NCI-H524 (cell line): ENCODE results near the gene N4BP2L1.
"Not testable (repeated sequence)": the region's sequence is repeated elsewhere in the genome, so short reads cannot be mapped to it uniquely, and the experiment has no call there.

ENCODE experiments used
- DNase-seq, 2 experiments: peaks; one replicate each; lab custom pipeline; 2025; lab: John Stamatoyannopoulos, UW

N4BP2L1 gene

GRCh38 chr13:32390048-32390447, 37.9 kb downstream of the N4BP2L1 start:
- DNase-seq: no peak

GRCh38 chr13:32385410-32385809, 42.5 kb downstream of the N4BP2L1 start:
- no peak for DNase-seq

- no peak for DNase-seq
Measured at GRCh38 chr13:32384702-32385101, 43.2 kb downstream of the N4BP2L1 start.

GRCh38 chr13:32383836-32384618, 43.9 kb downstream of the N4BP2L1 start:
- DNase-seq: no peak

DNA sequence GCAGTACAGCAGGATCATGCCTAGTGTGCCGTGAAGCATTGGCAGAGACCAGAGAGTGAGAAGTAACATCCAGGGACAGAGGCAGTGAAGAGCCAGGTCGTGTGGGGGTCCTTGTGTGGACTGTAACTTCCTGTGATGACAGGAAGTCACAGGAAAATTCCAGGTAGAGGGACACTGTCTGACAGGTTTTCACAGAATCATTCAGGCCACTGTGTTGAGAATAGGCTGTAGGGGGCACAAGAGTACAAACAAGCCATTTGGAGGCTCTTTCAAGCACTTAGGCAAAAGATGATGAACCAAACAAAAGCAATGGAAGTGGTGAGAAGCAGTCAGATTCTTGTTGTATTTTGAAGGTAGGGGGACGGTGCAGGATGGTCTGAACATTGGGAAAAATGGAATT, 46.4 kb downstream of the N4BP2L1 start:
- DNase-seq: peak in 1 of 2 experiments; percentile 13

DNA sequence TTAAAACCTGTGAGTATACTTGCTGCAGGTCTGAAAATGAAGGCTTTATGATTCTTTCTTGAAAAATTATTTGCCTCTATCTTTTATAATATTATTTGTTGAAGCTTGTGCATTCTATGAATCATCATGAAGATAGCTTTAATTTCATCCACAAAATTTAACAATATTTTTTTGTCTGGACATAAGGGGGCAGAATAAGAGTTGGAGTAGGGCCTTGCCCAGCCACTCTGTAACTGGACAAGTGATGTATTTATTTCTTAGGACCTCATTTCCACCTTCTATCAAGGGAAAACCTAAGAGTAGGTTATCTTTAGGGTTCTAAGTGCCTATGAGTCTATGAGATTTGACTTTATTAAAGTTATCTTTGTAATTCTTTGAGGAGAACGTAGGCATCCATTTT, 49.9 kb downstream of the N4BP2L1 start:
- no peak for DNase-seq

DNA sequence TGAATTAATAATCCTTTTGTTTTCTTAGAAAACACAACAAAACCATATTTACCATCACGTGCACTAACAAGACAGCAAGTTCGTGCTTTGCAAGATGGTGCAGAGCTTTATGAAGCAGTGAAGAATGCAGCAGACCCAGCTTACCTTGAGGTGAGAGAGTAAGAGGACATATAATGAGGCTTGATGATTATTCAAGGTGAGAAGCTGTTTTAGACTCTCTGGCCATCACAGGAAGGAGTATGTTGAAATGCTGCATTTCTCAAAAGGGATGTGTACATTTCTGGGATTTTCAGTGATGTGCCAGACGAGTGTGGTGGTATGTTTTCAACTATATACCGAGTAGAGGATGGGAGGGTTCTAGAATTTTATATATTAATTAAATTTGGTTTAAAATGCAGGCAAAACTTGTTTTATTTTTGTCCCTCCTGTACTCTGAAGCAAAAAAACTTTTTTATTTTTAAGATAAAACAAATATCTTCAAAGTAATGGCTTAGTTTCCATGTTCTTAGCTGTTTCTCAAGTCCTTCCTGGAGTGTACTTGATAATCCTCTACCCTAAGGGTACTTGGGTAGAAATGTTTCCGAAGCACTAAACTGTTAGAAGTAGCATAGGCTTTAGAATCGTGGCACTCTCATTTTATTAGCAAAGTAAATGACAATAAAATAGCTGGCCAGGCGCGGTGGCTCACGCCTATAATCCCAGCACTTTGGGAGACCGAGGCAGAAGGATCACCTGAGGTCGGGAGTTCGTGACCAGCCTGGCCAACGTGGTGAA, 51.1 kb downstream of the N4BP2L1 start:
- DNase-seq: no peak

- DNase-seq: no peak
Measured at GRCh38 chr13:32370805-32371204, 57.1 kb downstream of the N4BP2L1 start.

GRCh38 chr13:32362574-32362973, 65.4 kb downstream of the N4BP2L1 start:
- DNase-seq: no peak

GRCh38 chr13:32355935-32356334, 72.0 kb downstream of the N4BP2L1 start:
- DNase-seq: not testable (repeated sequence)

GRCh38 chr13:32354040-32354439, 73.9 kb downstream of the N4BP2L1 start:
- no peak for DNase-seq

- not testable (repeated sequence) for DNase-seq
Measured at GRCh38 chr13:32350839-32351441, 77.0 kb downstream of the N4BP2L1 start.
